ENCODE results near the gene FBXW9.

Gene FBXW9

GRCh38 chr19:12706332-12706718 lies 9.9 kb upstream of the FBXW9 start:
- DNase-seq (ENCODE audit: extremely low read depth, insufficient read length) = no peak
- Histone ChIP-seq H3K4me3 (replicated peaks; ENCODE audit: low read depth, low read length) (no peak overlapping the region), H3K27me3 (replicated peaks; ENCODE audit: control insufficient read depth, insufficient read depth, low read length) (no peaks in the 10 kb centered on the region), H3K36me3 (ENCODE audit: control insufficient read depth, insufficient read depth, low read length) (peaks cover 45% of the 10 kb centered on the region)
- no peak for TF ChIP-seq CTCF (IDR thresholded peaks at IDR 0.05; ENCODE audit: insufficient read depth, low read length, poor library complexity, severe bottlenecking)

- DNase-seq (ENCODE audit: extremely low read depth, insufficient read length) = no peak
- TF ChIP-seq CTCF (IDR thresholded peaks at IDR 0.05; ENCODE audit: insufficient read depth, low read length, poor library complexity, severe bottlenecking) = no peak
- Histone ChIP-seq H3K4me3 (replicated peaks; ENCODE audit: low read depth, low read length) (no peak overlapping the region), H3K36me3 (ENCODE audit: control insufficient read depth, insufficient read depth, low read length) (peaks cover 48% of the 10 kb centered on the region), H3K27me3 (replicated peaks; ENCODE audit: control insufficient read depth, insufficient read depth, low read length) (no peaks in the 10 kb centered on the region)
These were observed 9.4 kb upstream of the FBXW9 start for GRCh38 chr19:12705654-12706331.

- Histone ChIP-seq H3K4me3 (replicated peaks; ENCODE audit: low read depth, low read length) (no peak overlapping the region), H3K27me3 (replicated peaks; ENCODE audit: control insufficient read depth, insufficient read depth, low read length) (no peaks in the 10 kb centered on the region), H3K36me3 (ENCODE audit: control insufficient read depth, insufficient read depth, low read length) (peaks cover 46% of the 10 kb centered on the region)
- DNase-seq (ENCODE audit: extremely low read depth, insufficient read length) = no peak
- no peak for TF ChIP-seq CTCF (IDR thresholded peaks at IDR 0.05; ENCODE audit: insufficient read depth, low read length, poor library complexity, severe bottlenecking)
These were observed 8.7 kb upstream of the FBXW9 start for GRCh38 chr19:12705169-12705568.

- DNase-seq (ENCODE audit: extremely low read depth, insufficient read length) = no peak
- Histone ChIP-seq H3K27me3 (replicated peaks; ENCODE audit: control insufficient read depth, insufficient read depth, low read length) (no peaks in the 10 kb centered on the region), H3K36me3 (ENCODE audit: control insufficient read depth, insufficient read depth, low read length) (peaks cover 48% of the 10 kb centered on the region), H3K4me3 (replicated peaks; ENCODE audit: low read depth, low read length) (no peak overlapping the region)
- TF ChIP-seq CTCF (IDR thresholded peaks at IDR 0.05; ENCODE audit: insufficient read depth, low read length, poor library complexity, severe bottlenecking) = no peak
These were observed 6.6 kb upstream of the FBXW9 start for GRCh38 chr19:12703046-12703445.

- peaks cover 48% of the 10 kb centered on the region for H3K36me3 ChIP-seq (ENCODE audit: control insufficient read depth, insufficient read depth, low read length)
- no peak overlapping the region for H3K4me3 ChIP-seq (replicated peaks; ENCODE audit: low read depth, low read length)
- no peak for TF ChIP-seq CTCF (IDR thresholded peaks at IDR 0.05; ENCODE audit: insufficient read depth, low read length, poor library complexity, severe bottlenecking)
These were observed 5.3 kb upstream of the FBXW9 start for GRCh38 chr19:12701596-12702282.

More at GRCh38 chr19:12701596-12702282, 5.3 kb upstream of the FBXW9 start:
- no peak for DNase-seq (ENCODE audit: extremely low read depth, insufficient read length)
- no peaks in the 10 kb centered on the region for H3K27me3 ChIP-seq (replicated peaks; ENCODE audit: control insufficient read depth, insufficient read depth, low read length)

Data from GM06990 (cell line).